K562 (cell line): Measurements from ENCODE around the gene TFCP2L1. TPM values are rescaled to one million over a fixed set of nuclear protein-coding genes. Genes with fewer than 3 reads are reported as not detected.

ENCODE experiments used
- ATAC-seq: fragments of 200-7000 bp; cut with Tn5 transposase; 3 replicates; pipeline ENCODE4 v1.9.1; 2020; ENCODE audit warnings: moderate library complexity
- BruUV-seq: library from RNA; stranded (reverse); fragments of 400-500 nt; replicated peaks from 2 replicates; lab custom pipeline; 2021; lab: Mats Ljungman, UMichigan
- CTCF ChIA-PET: fragments of 300-600 bp; formaldehyde crosslinking; extraction: SDS; loops from one replicate; lab custom pipeline; 2021; ENCODE audit warnings: low intra/inter-chr PET ratio; lab: Yijun Ruan, JAX
- POLR2A ChIA-PET: fragments of 300-600, 350-650 bp; sonication (Branson Sonifier 250); formaldehyde crosslinking; extraction: SDS; loops from one replicate; lab custom pipeline; 2021; ENCODE audit warnings: antibody characterized with exemption, inconsistent platforms; lab: Yijun Ruan, JAX
- DNase-seq, 4 experiments: peaks; one replicate each; pipeline versions ENCODE4 v3.0.0 to v3.0.0-alpha.2; 2011 to 2018; ENCODE audit warnings: low spot score in 3 of 4, mixed read lengths in 3 of 4; ENCODE audit errors: extremely low read depth in 1 of 4
- FAIRE-seq: peaks from 2 replicates; lab custom pipeline; 2011; peaks lifted over from hg19 to GRCh38; lab: Jason Lieb, UNC
- H2AFZ ChIP-seq: 2 replicates; pipeline ENCODE4 v1.6.0; 2011; ENCODE audit warnings: low read depth, low read length, control low read depth, inconsistent platforms
- H3K27ac ChIP-seq: fragments of 200-600 bp; 3 replicates; pipeline ENCODE4 v1.8.0; 2011; ENCODE audit warnings: low read depth, mild to moderate bottlenecking, control low read depth, inconsistent platforms, low read length, moderate library complexity, mixed read lengths; ENCODE audit errors: extremely low read depth
- H3K27me3 ChIP-seq, 2 experiments: fragments of 300-600 bp in 1 of 2; 2 replicates in 1 of 2; 3 replicates in 1 of 2; pipeline versions ENCODE4 v1.6.0 to v1.8.0; 2011; ENCODE audit warnings: inconsistent platforms in 2 of 2, low read length in 2 of 2, mild to moderate bottlenecking in 1 of 2, mixed read lengths in 1 of 2, moderate library complexity in 1 of 2; ENCODE audit not compliant: control insufficient read depth in 2 of 2, insufficient read depth in 2 of 2
- H3K36me3 ChIP-seq: fragments of 300-600 bp; 3 replicates; pipeline ENCODE4 v1.8.0; 2011; ENCODE audit warnings: mild to moderate bottlenecking, low read length, inconsistent platforms; ENCODE audit not compliant: control insufficient read depth, insufficient read depth
- H3K4me1 ChIP-seq, 2 experiments: fragments of 200-600 bp in 1 of 2; replicated peaks in 1 of 2; 2 replicates in 1 of 2; 3 replicates in 1 of 2; pipeline versions ENCODE4 v1.5.1 to v1.8.0; 2011; ENCODE audit warnings: inconsistent platforms in 2 of 2, low read length in 2 of 2, mild to moderate bottlenecking in 1 of 2, mixed read lengths in 1 of 2, moderate library complexity in 1 of 2; ENCODE audit not compliant: control insufficient read depth in 2 of 2, insufficient read depth in 2 of 2
- H3K4me2 ChIP-seq: 2 replicates; pipeline ENCODE4 v1.6.1; 2011; ENCODE audit warnings: low read length, control low read depth, inconsistent platforms, mixed read lengths; ENCODE audit not compliant: insufficient read depth
- H3K4me3 ChIP-seq: fragments of 200-600 bp; sonication (generic), shearing (Covaris generic); 2 replicates; pipeline ENCODE4 v1.5.1; 2016; ENCODE audit warnings: control low read depth, inconsistent platforms
- H3K79me2 ChIP-seq: fragments of 200-600 bp; 3 replicates; pipeline ENCODE4 v1.8.0; 2011; ENCODE audit warnings: low read length, inconsistent platforms; ENCODE audit not compliant: control insufficient read depth, insufficient read depth
- H3K9ac ChIP-seq, 2 experiments: 2 replicates each; pipeline versions ENCODE4 v1.6.0 to v1.6.1; 2011; ENCODE audit warnings: low read depth in 2 of 2, low read length in 2 of 2, control low read depth in 1 of 2, inconsistent platforms in 1 of 2, mild to moderate bottlenecking in 1 of 2, mixed read lengths in 1 of 2; ENCODE audit not compliant: insufficient read depth in 1 of 2
- H3K9me1 ChIP-seq: one replicate; pipeline ENCODE4 v1.6.0; 2011; ENCODE audit warnings: inconsistent platforms, mild to moderate bottlenecking, low read length, moderate library complexity; ENCODE audit not compliant: control insufficient read depth, insufficient read depth
- H3K9me3 ChIP-seq: replicated peaks from 2 replicates; pipeline ENCODE4 v1.5.1; 2011; ENCODE audit warnings: low read depth, low read length, inconsistent platforms; ENCODE audit not compliant: control insufficient read depth, insufficient read depth
- H4K20me1 ChIP-seq: replicated peaks from 2 replicates; pipeline ENCODE4 v1.6.1; 2011; ENCODE audit warnings: low read length, inconsistent platforms, mixed read lengths; ENCODE audit not compliant: control insufficient read depth, insufficient read depth
- CC2D1A ChIP-seq: fragments of 450-650 bp; IDR thresholded peaks from 2 replicates; pipeline ENCODE4 v1.6.1; 2017; ENCODE audit warnings: mild to moderate bottlenecking
- L3MBTL2 ChIP-seq: fragments of 450-650 bp; IDR thresholded peaks from 2 replicates; pipeline ENCODE4 v1.6.1; 2016; ENCODE audit warnings: mild to moderate bottlenecking, moderate library complexity
- ZNF146 ChIP-seq: IDR thresholded peaks from one replicate; pipeline ENCODE4 v1.6.1; 2018; ENCODE audit warnings: missing compliant biosample characterization; ENCODE audit not compliant: unreplicated experiment
- WGBS: fragments of 100-300 bp; shearing (Covaris generic); methylation state at CpG from one replicate; pipeline ENCODE4 v1.1.6; 2016; ENCODE audit warnings: low coverage, mixed read lengths; ENCODE audit not compliant: insufficient coverage; ENCODE audit errors: missing lambda C conversion rate; 5-methylcytosine and 5-hydroxymethylcytosine counted together
- in situ Hi-C: fragments of 300-500 bp; cut with MboI; formaldehyde crosslinking; loops from 4 replicates; pipeline ENCODE4 v1.15.0; 2018; ENCODE audit warnings: inconsistent platforms, mixed read lengths
- intact Hi-C: fragments of 100-400 bp; cut with micrococcal nuclease; formaldehyde crosslinking; loops from 2 replicates; pipeline ENCODE4 v1.14.2; 2022
- polyA plus RNA-seq, 8 experiments: library from polyadenylated mRNA; depleted of rRNA in 4 of 8; stranded (reverse) in 5 of 8; unstranded in 3 of 8; fragments of >200 nt; fragmentation: Nextera tagmentation in 2 of 8; fragmentation: Illumina TruSeq in 1 of 8; extraction: Ambion mirVana in 2 of 8; extraction: Trizol in 1 of 8; gene quantifications; 2 replicates each; pipeline versions ENCODE4 v1.2.1 to v1.2.3, GENCODE V29; 2011 to 2014; ENCODE audit warnings: inconsistent platforms in 1 of 8, missing spikeins in 1 of 8
- total RNA-seq, 7 experiments: library from RNA; depleted of rRNA in 6 of 7; stranded (reverse); fragments of >200 nt in 6 of 7; fragmentation: Illumina TruSeq in 2 of 7; extraction: Trizol in 2 of 7; gene quantifications; 2 replicates each; pipeline versions ENCODE4 v1.2.1 to v1.2.3, GENCODE V29; 2011 to 2021; ENCODE audit warnings: low replicate concordance in 1 of 7

TFCP2L1 gene
- total and polyA plus RNA-seq, 9 of the 15 experiments (the other 6 are each of a cell fraction or from before 2014, with no cell fraction given): 0.08 to 1.00 (median 0.42) TPM

GRCh38 chr2:121256720-121257479 is 28.1 kb downstream of the TFCP2L1 start:
- POLR2A ChIA-PET: no interaction called here
- in situ Hi-C loops: no loop called here
- Histone ChIP-seq H3K79me2 (no peaks in the 10 kb centered on the region), H3K4me3 (no peak overlapping the region), H3K9me1 (no peaks in the 10 kb centered on the region), H3K9me3 (no peaks in the 10 kb centered on the region), H3K4me1 (peaks cover 0 to 8% of the 10 kb centered on the region in 2 experiments; a peak in 3 of 5 replicates), H3K4me2 (no peak overlapping the region), H2AFZ (no peak overlapping the region), H3K9ac (no peak overlapping the region), H3K27ac (no peak overlapping the region), H4K20me1 (no peaks in the 10 kb centered on the region), H3K27me3 (peaks cover 12 to 34% of the 10 kb centered on the region in 2 experiments; a peak in 4 of 5 replicates), H3K36me3 (no peaks in the 10 kb centered on the region)
- DNase-seq (no peak), FAIRE-seq (no peak), ATAC-seq (no peak)
- intact Hi-C loops: no loop called here
- TF ChIP-seq ZNF146 (CRISPR knock-in tag): no peak
- no TSS peak for BruUV-seq
- CTCF ChIA-PET: no interaction called here
- WGBS: 20% methylated on average over 12 of the region's 13 CpGs

- ChIA-PET POLR2A (no interaction called here), CTCF (no interaction called here)
- DNase-seq (no peak), ATAC-seq (no peak), FAIRE-seq (no peak)
- TF ChIP-seq CC2D1A (no peak), L3MBTL2 (0 out of 2 replicates have a peak, but pooled peaks have one; percentile 37)
- Histone ChIP-seq H3K4me2 (no peak overlapping the region), H2AFZ (no peak overlapping the region), H3K79me2 (no peaks in the 10 kb centered on the region), H3K4me1 (peaks cover 0 to 8% of the 10 kb centered on the region in 2 experiments; a peak in 3 of 5 replicates), H3K9me1 (no peaks in the 10 kb centered on the region), H3K4me3 (no peak overlapping the region), H3K9ac (no peak overlapping the region), H3K36me3 (no peaks in the 10 kb centered on the region), H3K9me3 (no peaks in the 10 kb centered on the region), H4K20me1 (no peaks in the 10 kb centered on the region), H3K27ac (no peak overlapping the region), H3K27me3 (peaks cover 12 to 26% of the 10 kb centered on the region in 2 experiments; a peak in 4 of 5 replicates)
- intact Hi-C loops (no loop called here), in situ Hi-C loops (no loop called here)
- no TSS peak for BruUV-seq
- 13% methylated on average over 8 of the region's 8 CpGs for WGBS
Measured at GRCh38 chr2:121255358-121255757, 29.6 kb downstream of the TFCP2L1 start.
